Stromal cell of bone marrow (primary cell): ENCODE results near the gene BRCA1.
A peak's percentile ranks its signal among the peaks of the same experiment; 100 is the strongest.
"Not testable (repeated sequence)": the region's sequence is repeated elsewhere in the genome, so short reads cannot be mapped to it uniquely, and the experiment has no call there.

Source experiments
- DNase-seq: peaks from one replicate; pipeline ENCODE4 v3.0.0-alpha.2; 2012; ENCODE audit warnings: low read depth

Gene BRCA1

GRCh38 chr17:43134774-43135453 is 9.8 kb upstream of the BRCA1 start:
- no peak for DNase-seq

GRCh38 chr17:43133439-43133838 is 8.3 kb upstream of the BRCA1 start:
- DNase-seq, result not testable (repeated sequence)

GRCh38 chr17:43132117-43132516 is 7.0 kb upstream of the BRCA1 start:
- DNase-seq, result no peak

GRCh38 chr17:43129671-43130010 is 4.5 kb upstream of the BRCA1 start:
- DNase-seq, result no peak

- DNase-seq, result not testable (repeated sequence)
These were observed 2.2 kb upstream of the BRCA1 start for GRCh38 chr17:43127333-43127876.

- DNase-seq, result no peak
These were observed 1.7 kb upstream of the BRCA1 start for GRCh38 chr17:43126911-43127290.

GRCh38 chr17:43125967-43126910 is 1.1 kb upstream of the BRCA1 start:
- no peak for DNase-seq

GRCh38 chr17:43118679-43119615 is 6.2 kb downstream of the BRCA1 start:
- DNase-seq, result no peak

- no peak for DNase-seq
These were observed 11.0 kb downstream of the BRCA1 start for GRCh38 chr17:43114151-43114552.

GRCh38 chr17:43106552-43106951 is 18.6 kb downstream of the BRCA1 start:
- DNase-seq, result no peak

- DNase-seq, result no peak
These were observed 20.0 kb downstream of the BRCA1 start for GRCh38 chr17:43105146-43105545.

GRCh38 chr17:43104665-43105064 is 20.5 kb downstream of the BRCA1 start:
- no peak for DNase-seq

GRCh38 chr17:43095364-43095763 is 29.8 kb downstream of the BRCA1 start:
- DNase-seq, result not testable (repeated sequence)

GRCh38 chr17:43094129-43094835 is 30.9 kb downstream of the BRCA1 start:
- peak; percentile 75 for DNase-seq

GRCh38 chr17:43092901-43093300 is 32.3 kb downstream of the BRCA1 start:
- DNase-seq, result peak; percentile 77

GRCh38 chr17:43090022-43090421 is 35.1 kb downstream of the BRCA1 start:
- no peak for DNase-seq

GRCh38 chr17:43085474-43085873 is 39.7 kb downstream of the BRCA1 start:
- DNase-seq, result no peak

- no peak for DNase-seq
These were observed 45.4 kb downstream of the BRCA1 start for GRCh38 chr17:43079641-43080302.

GRCh38 chr17:43074869-43075268 is 50.3 kb downstream of the BRCA1 start:
- no peak for DNase-seq

GRCh38 chr17:43070872-43071271 is 54.3 kb downstream of the BRCA1 start:
- DNase-seq, result no peak

GRCh38 chr17:43070257-43070656 is 54.9 kb downstream of the BRCA1 start:
- DNase-seq, result no peak
